Esophagus mucosa (tissue), 1 donor: Measurements from ENCODE around the gene ZNF132. TPM values are rescaled to one million over a fixed set of nuclear protein-coding genes. Genes with fewer than 3 reads are reported as not detected.
A peak's percentile ranks its signal among the peaks of the same experiment; 100 is the strongest.

Experiments
- ATAC-seq: fragments of 200-7000 bp; cut with Tn5 transposase; one replicate; pipeline ENCODE4 v1.9.1; 2020
- total RNA-seq: library from RNA; stranded (reverse); gene quantifications from one replicate; pipeline ENCODE4 v1.2.4, GENCODE V29; 2023
- donor health status: DM: yes; HTN: yes; CAD: no.

The ZNF132 gene
- total RNA-seq, 1 donor from 2014 or later: 1.0 TPM

- peak; percentile 94 for ATAC-seq
Measured at GRCh38 chr19:58386576-58387337, 53.2 kb downstream of the ZNF132 start, which contains the start of gene RPS5. RPS5 (plus strand) TSS chr19:58387269; CDS start chr19:58388138, 869 bp downstream.

- ATAC-seq: peak; percentile 5
Measured at GRCh38 chr19:58385891-58386575, 53.9 kb downstream of the ZNF132 start.

GRCh38 chr19:58385313-58385890 lies 54.6 kb downstream of the ZNF132 start:
- ATAC-seq: no peak

GRCh38 chr19:58382997-58383603 lies 56.9 kb downstream of the ZNF132 start:
- ATAC-seq: no peak

Other genes starting within 250 kb of the ZNF132 start
- 20.0 TPM for gene ZNF544, start 211.2 kb downstream of the ZNF132 start, total RNA-seq
- 2.9 TPM for gene ZNF8, start 161.2 kb downstream of the ZNF132 start, total RNA-seq
- 18.6 TPM for gene ERVK3-1, start 134.8 kb downstream of the ZNF132 start, total RNA-seq
- gene ZSCAN22, start 113.2 kb downstream of the ZNF132 start, total RNA-seq: 2.5 TPM
- gene A1BG, start 86.7 kb downstream of the ZNF132 start, total RNA-seq: 3.5 TPM
- gene ZNF497, start 77.4 kb downstream of the ZNF132 start, total RNA-seq: 1.1 TPM
- 2.7 TPM for gene ZNF837, start 59.1 kb downstream of the ZNF132 start, total RNA-seq
- gene RPS5, start 52.9 kb downstream of the ZNF132 start, total RNA-seq: 1,223 TPM
- 14.7 TPM for gene RNF225, start 44.5 kb downstream of the ZNF132 start, total RNA-seq
- 6.5 TPM for gene ZNF584, start 31.5 kb downstream of the ZNF132 start, total RNA-seq
- 6.0 TPM for gene ZNF324B, start 11.5 kb upstream of the ZNF132 start, total RNA-seq
- gene ZNF324, start 26.9 kb upstream of the ZNF132 start, total RNA-seq: 9.2 TPM
- 4.7 TPM for gene ZNF446, start 36.2 kb upstream of the ZNF132 start, total RNA-seq
- gene SLC27A5, start 71.8 kb upstream of the ZNF132 start, total RNA-seq: 6.4 TPM
- 8.0 TPM for gene ZBTB45, start 79.7 kb upstream of the ZNF132 start, total RNA-seq
- 204 TPM for gene TRIM28, start 103.9 kb upstream of the ZNF132 start, total RNA-seq
- 98.8 TPM for gene CHMP2A, start 115.0 kb upstream of the ZNF132 start, total RNA-seq
- 52.8 TPM for gene UBE2M, start 118.5 kb upstream of the ZNF132 start, total RNA-seq
- gene MZF1, start 133.2 kb upstream of the ZNF132 start, total RNA-seq: 9.4 TPM